SK-N-SH treated with all-trans-retinoic acid at 6 μM for 48 hours (cell line): Measurements from ENCODE around the gene RPS6KA2.

Experiments
- ATAC-seq: fragments of 200-7000 bp; cut with Tn5 transposase; 3 replicates; pipeline ENCODE4 v1.9.1; 2020; ENCODE audit warnings: mild to moderate bottlenecking, moderate library complexity
- ARNTL ChIP-seq: fragments of 450-650 bp; formaldehyde crosslinking; IDR thresholded peaks from 2 replicates; pipeline ENCODE4 v1.5.0; 2020; ENCODE audit warnings: low read depth, mild to moderate bottlenecking, moderate library complexity, borderline replicate concordance
- BACH2 ChIP-seq: fragments of 250-450 bp; sonication (Bioruptor Pico); IDR thresholded peaks from 2 replicates; pipeline ENCODE4 v1.9.0; 2021; ENCODE audit warnings: mild to moderate bottlenecking, borderline replicate concordance
- CSDC2 ChIP-seq: fragments of 250-450 bp; sonication (Bioruptor Pico); IDR thresholded peaks from 2 replicates; pipeline ENCODE4 v1.5.0; 2020; ENCODE audit warnings: mild to moderate bottlenecking, moderate library complexity
- ESRRG ChIP-seq: fragments of 250-450 bp; sonication (Bioruptor Pico); IDR thresholded peaks from 2 replicates; pipeline ENCODE4 v1.6.1; 2021; ENCODE audit warnings: mild to moderate bottlenecking
- GLIS3 ChIP-seq: fragments of 250-450 bp; sonication (Bioruptor Pico); IDR thresholded peaks from 2 replicates; pipeline ENCODE4 v1.5.0; 2020; ENCODE audit warnings: mild to moderate bottlenecking, moderate library complexity
- ISL1 ChIP-seq: fragments of 250-450 bp; sonication (Bioruptor Pico); IDR thresholded peaks from 2 replicates; pipeline ENCODE4 v2.1.2; 2022; ENCODE audit warnings: mild to moderate bottlenecking, moderate library complexity
- OSR1 ChIP-seq: fragments of 250-450 bp; sonication (Bioruptor Pico); IDR thresholded peaks from 2 replicates; pipeline ENCODE4 v1.8.0; 2022; ENCODE audit warnings: moderate library complexity, mild to moderate bottlenecking, inconsistent platforms
- PPARA ChIP-seq: fragments of 250-450 bp; sonication (Bioruptor Pico); IDR thresholded peaks from 2 replicates; pipeline ENCODE4 v1.5.0; 2020; ENCODE audit warnings: mild to moderate bottlenecking, borderline replicate concordance
- RARB ChIP-seq: fragments of 250-450 bp; sonication (Bioruptor Pico); IDR thresholded peaks from 2 replicates; pipeline ENCODE4 v1.8.0; 2021; ENCODE audit warnings: mild to moderate bottlenecking, moderate library complexity
- SNAI2 ChIP-seq: fragments of 250-450 bp; sonication (Bioruptor Pico); IDR thresholded peaks from 2 replicates; pipeline ENCODE4 v1.5.0; 2020; ENCODE audit warnings: mild to moderate bottlenecking, moderate library complexity
- TCF4 ChIP-seq: fragments of 250-450 bp; sonication (Bioruptor Pico); IDR thresholded peaks from 2 replicates; pipeline ENCODE4 v1.8.0; 2021; ENCODE audit warnings: mild to moderate bottlenecking, moderate library complexity, borderline replicate concordance
- TOX ChIP-seq: fragments of 250-450 bp; sonication (Bioruptor Pico); IDR thresholded peaks from 2 replicates; pipeline ENCODE4 v1.8.0; 2021; ENCODE audit warnings: mild to moderate bottlenecking, moderate library complexity, borderline replicate concordance
- ZC3H10 ChIP-seq: fragments of 250-450 bp; sonication (Bioruptor Pico); IDR thresholded peaks from 2 replicates; pipeline ENCODE4 v1.5.1; 2021; ENCODE audit warnings: mild to moderate bottlenecking, moderate library complexity
- ZFP3 ChIP-seq: fragments of 250-450 bp; sonication (Bioruptor Pico); IDR thresholded peaks from 2 replicates; pipeline ENCODE4 v1.5.0; 2020; ENCODE audit warnings: mild to moderate bottlenecking, moderate library complexity
- ZFP30 ChIP-seq: fragments of 450-650 bp; formaldehyde crosslinking; IDR thresholded peaks from 2 replicates; pipeline ENCODE4 v1.5.0; 2022; ENCODE audit warnings: mild to moderate bottlenecking, moderate library complexity
- ZNF565 ChIP-seq: fragments of 450-650 bp; formaldehyde crosslinking; conservative IDR thresholded peaks from 2 replicates; pipeline ENCODE4 v1.5.0; 2020; ENCODE audit warnings: low read depth, mild to moderate bottlenecking, moderate library complexity
- ZNF70 ChIP-seq: fragments of 450-650 bp; formaldehyde crosslinking; IDR thresholded peaks from 2 replicates; pipeline ENCODE4 v1.5.0; 2020; ENCODE audit warnings: mild to moderate bottlenecking, moderate library complexity
- ZNF8 ChIP-seq: fragments of 450-650 bp; formaldehyde crosslinking; IDR thresholded peaks from 2 replicates; pipeline ENCODE4 v1.5.0; 2020; ENCODE audit warnings: mild to moderate bottlenecking, moderate library complexity
- TF ChIP-seq, protein P1 (sequence below): fragments of 250-450 bp; sonication (Bioruptor Pico); IDR thresholded peaks from 2 replicates; pipeline ENCODE4 v1.5.1; 2021; ENCODE audit warnings: mild to moderate bottlenecking, moderate library complexity
- TF ChIP-seq, protein P2 (sequence below): fragments of 250-450 bp; sonication (Bioruptor Pico); IDR thresholded peaks from 2 replicates; pipeline ENCODE4 v1.5.1; 2020; ENCODE audit warnings: low read depth, mild to moderate bottlenecking, moderate library complexity
- TF ChIP-seq, protein P3 (sequence below): fragments of 250-450 bp; sonication (Bioruptor Pico); IDR thresholded peaks from 2 replicates; pipeline ENCODE4 v1.5.0; 2020; ENCODE audit warnings: mild to moderate bottlenecking, moderate library complexity
- TF ChIP-seq, protein P4 (sequence below): fragments of 250-450 bp; sonication (Bioruptor Pico); IDR thresholded peaks from 2 replicates; pipeline ENCODE4 v1.8.0; 2020; ENCODE audit warnings: mild to moderate bottlenecking, moderate library complexity, borderline replicate concordance

The RPS6KA2 gene

DNA sequence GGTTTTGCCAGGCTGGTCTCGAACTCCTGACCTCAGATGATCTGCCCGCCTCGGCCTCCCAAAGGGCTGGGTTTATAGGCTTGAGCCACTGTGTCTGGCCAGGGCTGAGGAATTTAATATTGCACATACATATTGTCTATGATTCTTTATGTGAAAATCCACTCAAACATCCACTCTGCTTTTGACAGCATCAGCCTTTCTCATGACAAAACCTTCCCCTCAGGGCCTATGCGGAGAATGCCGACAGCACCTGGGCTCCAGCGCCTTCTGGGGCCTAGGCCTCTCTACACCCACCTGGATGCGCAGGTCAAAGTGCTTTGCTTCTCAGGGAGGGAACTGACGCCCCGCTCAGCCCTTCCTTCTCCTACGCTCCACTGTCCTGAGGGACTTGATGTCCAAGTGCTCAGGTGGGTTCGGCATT lies 46.0 kb downstream of the RPS6KA2 start:
- TF ChIP-seq RARB (CRISPR knock-in tag) = no peak
- TF ChIP-seq ZNF565 = no peak
- TF ChIP-seq TOX (CRISPR knock-in tag) = no peak
- no peak for TF ChIP-seq ZNF8
- no peak for TF ChIP-seq BACH2
- TF ChIP-seq ISL1 (CRISPR knock-in tag) = no peak
- no peak for TF ChIP-seq PPARA (CRISPR knock-in tag)
- no peak for TF ChIP-seq ZC3H10
- TF ChIP-seq OSR1 (CRISPR knock-in tag) = no peak
- TF ChIP-seq, protein P1, sequence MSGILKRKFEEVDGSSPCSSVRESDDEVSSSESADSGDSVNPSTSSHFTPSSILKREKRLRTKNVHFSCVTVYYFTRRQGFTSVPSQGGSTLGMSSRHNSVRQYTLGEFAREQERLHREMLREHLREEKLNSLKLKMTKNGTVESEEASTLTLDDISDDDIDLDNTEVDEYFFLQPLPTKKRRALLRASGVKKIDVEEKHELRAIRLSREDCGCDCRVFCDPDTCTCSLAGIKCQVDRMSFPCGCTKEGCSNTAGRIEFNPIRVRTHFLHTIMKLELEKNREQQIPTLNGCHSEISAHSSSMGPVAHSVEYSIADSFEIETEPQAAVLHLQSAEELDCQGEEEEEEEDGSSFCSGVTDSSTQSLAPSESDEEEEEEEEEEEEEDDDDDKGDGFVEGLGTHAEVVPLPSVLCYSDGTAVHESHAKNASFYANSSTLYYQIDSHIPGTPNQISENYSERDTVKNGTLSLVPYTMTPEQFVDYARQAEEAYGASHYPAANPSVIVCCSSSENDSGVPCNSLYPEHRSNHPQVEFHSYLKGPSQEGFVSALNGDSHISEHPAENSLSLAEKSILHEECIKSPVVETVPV = no peak
- no peak for TF ChIP-seq CSDC2 (CRISPR knock-in tag)
- no peak for TF ChIP-seq ZNF70 (CRISPR knock-in tag)
- no peak for TF ChIP-seq ARNTL (CRISPR knock-in tag)
- no peak for TF ChIP-seq GLIS3
- TF ChIP-seq TCF4 = no peak
- TF ChIP-seq ESRRG = no peak
- TF ChIP-seq ZFP30 (CRISPR knock-in tag) = no peak
- no peak for TF ChIP-seq SNAI2
- TF ChIP-seq, protein P2, sequence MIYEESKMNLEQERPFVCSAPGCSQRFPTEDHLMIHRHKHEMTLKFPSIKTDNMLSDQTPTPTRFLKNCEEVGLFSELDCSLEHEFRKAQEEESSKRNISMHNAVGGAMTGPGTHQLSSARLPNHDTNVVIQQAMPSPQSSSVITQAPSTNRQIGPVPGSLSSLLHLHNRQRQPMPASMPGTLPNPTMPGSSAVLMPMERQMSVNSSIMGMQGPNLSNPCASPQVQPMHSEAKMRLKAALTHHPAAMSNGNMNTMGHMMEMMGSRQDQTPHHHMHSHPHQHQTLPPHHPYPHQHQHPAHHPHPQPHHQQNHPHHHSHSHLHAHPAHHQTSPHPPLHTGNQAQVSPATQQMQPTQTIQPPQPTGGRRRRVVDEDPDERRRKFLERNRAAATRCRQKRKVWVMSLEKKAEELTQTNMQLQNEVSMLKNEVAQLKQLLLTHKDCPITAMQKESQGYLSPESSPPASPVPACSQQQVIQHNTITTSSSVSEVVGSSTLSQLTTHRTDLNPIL (CRISPR knock-in tag) = no peak
- TF ChIP-seq, all 23 proteins: peak for 0
- no peak for ATAC-seq

DNA sequence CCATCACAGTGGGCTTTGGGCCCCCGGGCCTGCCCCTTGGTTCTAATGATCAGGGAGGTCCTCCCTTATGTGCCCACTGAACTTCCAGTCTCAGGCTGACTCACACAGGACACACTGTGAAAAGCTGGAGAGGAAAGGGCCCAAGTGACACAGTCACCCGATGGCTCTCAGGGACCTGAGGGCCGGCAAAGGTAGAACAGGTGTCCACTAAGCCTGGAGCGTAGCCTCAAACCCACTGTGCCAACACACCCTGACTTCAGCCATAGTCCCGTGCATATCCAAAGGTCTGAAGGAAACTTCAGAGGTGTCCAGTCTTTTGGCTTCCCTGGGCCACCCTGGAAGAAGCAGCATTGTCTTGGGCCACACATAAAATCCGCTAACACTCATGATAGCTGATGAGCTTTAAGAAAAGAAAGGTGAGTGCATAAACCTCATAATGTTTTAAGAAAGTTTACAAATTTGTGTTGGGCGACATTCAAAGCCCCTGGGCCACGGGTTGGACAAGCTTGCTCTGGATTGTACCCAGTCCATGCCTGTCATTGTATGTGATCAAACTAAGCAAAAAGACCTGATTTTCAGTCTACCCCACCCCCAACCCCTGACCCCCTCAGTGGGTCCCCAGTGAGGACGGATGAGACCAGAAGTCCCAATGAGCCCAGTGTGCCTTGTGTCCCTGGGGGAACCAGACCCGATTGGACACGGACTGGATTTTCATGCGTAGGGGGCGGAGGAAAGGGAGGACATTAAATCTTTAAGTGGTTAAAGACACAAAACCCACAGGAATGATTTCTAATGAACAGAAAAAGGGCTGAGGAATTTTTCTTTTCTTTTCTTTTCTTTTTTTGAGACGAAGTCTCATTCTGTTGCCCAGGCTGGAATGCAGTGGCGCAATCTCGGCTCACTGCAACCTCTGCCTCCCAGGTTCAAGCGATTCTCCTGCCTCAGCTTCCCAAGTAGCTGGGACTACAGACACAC lies 46.7 kb downstream of the RPS6KA2 start:
- TF ChIP-seq ARNTL (CRISPR knock-in tag) = no peak
- TF ChIP-seq, protein P3, sequence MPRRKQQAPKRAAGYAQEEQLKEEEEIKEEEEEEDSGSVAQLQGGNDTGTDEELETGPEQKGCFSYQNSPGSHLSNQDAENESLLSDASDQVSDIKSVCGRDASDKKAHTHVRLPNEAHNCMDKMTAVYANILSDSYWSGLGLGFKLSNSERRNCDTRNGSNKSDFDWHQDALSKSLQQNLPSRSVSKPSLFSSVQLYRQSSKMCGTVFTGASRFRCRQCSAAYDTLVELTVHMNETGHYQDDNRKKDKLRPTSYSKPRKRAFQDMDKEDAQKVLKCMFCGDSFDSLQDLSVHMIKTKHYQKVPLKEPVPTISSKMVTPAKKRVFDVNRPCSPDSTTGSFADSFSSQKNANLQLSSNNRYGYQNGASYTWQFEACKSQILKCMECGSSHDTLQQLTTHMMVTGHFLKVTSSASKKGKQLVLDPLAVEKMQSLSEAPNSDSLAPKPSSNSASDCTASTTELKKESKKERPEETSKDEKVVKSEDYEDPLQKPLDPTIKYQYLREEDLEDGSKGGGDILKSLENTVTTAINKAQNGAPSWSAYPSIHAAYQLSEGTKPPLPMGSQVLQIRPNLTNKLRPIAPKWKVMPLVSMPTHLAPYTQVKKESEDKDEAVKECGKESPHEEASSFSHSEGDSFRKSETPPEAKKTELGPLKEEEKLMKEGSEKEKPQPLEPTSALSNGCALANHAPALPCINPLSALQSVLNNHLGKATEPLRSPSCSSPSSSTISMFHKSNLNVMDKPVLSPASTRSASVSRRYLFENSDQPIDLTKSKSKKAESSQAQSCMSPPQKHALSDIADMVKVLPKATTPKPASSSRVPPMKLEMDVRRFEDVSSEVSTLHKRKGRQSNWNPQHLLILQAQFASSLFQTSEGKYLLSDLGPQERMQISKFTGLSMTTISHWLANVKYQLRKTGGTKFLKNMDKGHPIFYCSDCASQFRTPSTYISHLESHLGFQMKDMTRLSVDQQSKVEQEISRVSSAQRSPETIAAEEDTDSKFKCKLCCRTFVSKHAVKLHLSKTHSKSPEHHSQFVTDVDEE (CRISPR knock-in tag) = no peak
- no peak for TF ChIP-seq ZC3H10
- TF ChIP-seq TOX (CRISPR knock-in tag) = no peak
- no peak for TF ChIP-seq RARB (CRISPR knock-in tag)
- no peak for TF ChIP-seq ZFP30 (CRISPR knock-in tag)
- no peak for TF ChIP-seq CSDC2 (CRISPR knock-in tag)
- TF ChIP-seq ZFP3 (CRISPR knock-in tag) = no peak
- ATAC-seq = no peak

DNA sequence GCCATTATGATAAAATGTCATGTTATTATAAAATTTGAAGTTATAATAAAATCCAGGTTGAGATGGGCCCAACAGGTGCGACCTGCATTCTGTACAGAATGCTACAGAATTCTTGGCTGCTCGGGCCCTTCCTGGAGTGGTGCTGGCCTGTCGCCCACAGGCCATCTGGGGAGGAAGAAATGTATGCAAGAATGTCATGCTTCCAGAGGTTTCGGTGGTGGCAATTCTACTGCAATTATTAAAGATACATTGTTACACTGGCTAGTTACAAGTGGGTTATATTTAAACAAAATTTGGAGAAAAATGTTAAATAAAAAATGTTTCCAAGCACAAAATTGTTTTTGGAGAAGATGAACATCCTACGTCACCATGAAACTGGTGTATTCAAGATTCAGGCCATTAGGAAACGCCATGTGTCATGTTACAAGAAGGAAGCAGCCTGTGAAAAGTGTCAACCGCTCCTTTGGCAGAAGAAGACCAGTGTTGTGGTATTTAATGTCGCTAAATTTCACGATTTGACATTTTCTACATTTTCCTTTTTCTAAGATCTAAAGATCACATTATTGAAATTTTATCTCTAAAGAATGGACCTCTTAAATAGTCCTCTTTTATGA lies 47.7 kb downstream of the RPS6KA2 start:
- ATAC-seq = no peak

More for the DNA sequence above, 47.7 kb downstream of the RPS6KA2 start:
- no peak for TF ChIP-seq ESRRG
- TF ChIP-seq, protein P4, sequence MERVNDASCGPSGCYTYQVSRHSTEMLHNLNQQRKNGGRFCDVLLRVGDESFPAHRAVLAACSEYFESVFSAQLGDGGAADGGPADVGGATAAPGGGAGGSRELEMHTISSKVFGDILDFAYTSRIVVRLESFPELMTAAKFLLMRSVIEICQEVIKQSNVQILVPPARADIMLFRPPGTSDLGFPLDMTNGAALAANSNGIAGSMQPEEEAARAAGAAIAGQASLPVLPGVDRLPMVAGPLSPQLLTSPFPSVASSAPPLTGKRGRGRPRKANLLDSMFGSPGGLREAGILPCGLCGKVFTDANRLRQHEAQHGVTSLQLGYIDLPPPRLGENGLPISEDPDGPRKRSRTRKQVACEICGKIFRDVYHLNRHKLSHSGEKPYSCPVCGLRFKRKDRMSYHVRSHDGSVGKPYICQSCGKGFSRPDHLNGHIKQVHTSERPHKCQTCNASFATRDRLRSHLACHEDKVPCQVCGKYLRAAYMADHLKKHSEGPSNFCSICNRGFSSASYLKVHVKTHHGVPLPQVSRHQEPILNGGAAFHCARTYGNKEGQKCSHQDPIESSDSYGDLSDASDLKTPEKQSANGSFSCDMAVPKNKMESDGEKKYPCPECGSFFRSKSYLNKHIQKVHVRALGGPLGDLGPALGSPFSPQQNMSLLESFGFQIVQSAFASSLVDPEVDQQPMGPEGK (CRISPR knock-in tag) = no peak
- TF ChIP-seq ZNF8 = no peak
- TF ChIP-seq RARB (CRISPR knock-in tag) = no peak
- no peak for TF ChIP-seq TOX (CRISPR knock-in tag)
- TF ChIP-seq ZNF70 (CRISPR knock-in tag) = no peak
- no peak for TF ChIP-seq ARNTL (CRISPR knock-in tag)
- no peak for TF ChIP-seq ISL1 (CRISPR knock-in tag)
- TF ChIP-seq, protein P2 (CRISPR knock-in tag) = no peak
- no peak for TF ChIP-seq PPARA (CRISPR knock-in tag)
- TF ChIP-seq ZNF565 = no peak
